ENCODE results near the gene VMO1.

DNA sequence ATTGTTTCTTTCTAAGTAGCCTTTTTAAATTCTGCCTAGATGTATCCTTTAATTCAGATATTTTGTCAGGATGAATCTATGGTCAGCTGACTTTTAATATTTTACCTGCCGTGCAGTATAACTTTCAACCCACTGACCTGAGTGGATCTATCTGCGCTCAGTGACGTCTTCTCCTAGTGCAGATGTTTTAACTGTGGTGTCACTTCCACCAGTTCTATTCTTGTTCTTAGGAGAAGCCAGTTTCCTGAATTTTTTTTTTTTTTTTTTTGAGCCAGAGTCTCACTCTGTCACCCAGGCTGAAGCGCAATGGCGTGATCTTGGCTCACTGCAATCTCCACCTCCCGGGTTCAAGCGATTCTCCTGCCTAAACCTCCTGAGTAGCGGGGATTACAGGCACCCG lies 19.4 kb downstream of the VMO1 start:
- TF ChIP-seq, protein P1, sequence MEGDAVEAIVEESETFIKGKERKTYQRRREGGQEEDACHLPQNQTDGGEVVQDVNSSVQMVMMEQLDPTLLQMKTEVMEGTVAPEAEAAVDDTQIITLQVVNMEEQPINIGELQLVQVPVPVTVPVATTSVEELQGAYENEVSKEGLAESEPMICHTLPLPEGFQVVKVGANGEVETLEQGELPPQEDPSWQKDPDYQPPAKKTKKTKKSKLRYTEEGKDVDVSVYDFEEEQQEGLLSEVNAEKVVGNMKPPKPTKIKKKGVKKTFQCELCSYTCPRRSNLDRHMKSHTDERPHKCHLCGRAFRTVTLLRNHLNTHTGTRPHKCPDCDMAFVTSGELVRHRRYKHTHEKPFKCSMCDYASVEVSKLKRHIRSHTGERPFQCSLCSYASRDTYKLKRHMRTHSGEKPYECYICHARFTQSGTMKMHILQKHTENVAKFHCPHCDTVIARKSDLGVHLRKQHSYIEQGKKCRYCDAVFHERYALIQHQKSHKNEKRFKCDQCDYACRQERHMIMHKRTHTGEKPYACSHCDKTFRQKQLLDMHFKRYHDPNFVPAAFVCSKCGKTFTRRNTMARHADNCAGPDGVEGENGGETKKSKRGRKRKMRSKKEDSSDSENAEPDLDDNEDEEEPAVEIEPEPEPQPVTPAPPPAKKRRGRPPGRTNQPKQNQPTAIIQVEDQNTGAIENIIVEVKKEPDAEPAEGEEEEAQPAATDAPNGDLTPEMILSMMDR (IDR thresholded peaks at IDR 0.05) = no peak
- TF ChIP-seq POLR2A (IDR thresholded peaks at IDR 0.05) (no peak), EP300 (IDR thresholded peaks at IDR 0.05) (no peak)

Measured in tibial nerve (tissue), 4 donors.